ENCODE measurements around the gene NYAP2.

Gene NYAP2

DNA sequence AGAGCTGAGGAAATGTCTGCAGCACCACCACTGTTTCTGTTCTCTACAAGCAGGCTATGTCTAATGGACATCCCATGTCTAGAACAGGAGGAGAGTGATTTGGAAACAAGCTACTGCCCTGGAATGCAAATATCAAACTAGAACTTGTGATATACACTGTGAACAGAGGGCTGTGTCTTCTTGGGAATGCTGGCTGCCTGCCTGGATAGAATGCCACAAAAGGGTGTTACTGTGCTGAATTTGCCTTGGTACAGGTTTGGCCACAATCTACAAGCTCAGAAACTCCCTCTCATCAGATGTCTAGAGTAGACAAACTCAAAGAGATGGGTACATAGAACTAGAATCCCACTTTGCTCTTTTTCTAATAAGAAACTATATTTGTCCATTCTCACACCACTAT, 170.5 kb downstream of the NYAP2 start:
- FAIRE-seq: no peak

DNA sequence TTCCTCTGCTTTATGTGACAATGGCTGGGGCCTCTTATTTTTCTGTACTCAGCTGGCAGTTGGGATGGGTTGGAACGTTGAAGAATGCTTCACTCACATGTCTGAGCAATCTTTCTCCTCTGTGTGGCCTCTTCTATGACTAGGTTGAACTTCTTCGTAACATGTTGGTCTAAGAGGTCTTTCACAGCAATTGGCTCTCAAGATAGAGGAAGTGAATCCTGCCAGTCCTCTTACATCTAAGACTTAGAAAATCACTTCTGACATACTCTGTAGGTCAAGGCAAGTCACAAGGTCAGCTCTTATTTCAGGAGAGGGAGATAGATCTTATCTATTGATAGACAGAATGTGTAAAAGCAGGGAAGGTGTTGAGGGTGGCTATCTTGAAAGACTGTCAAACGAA, 174.1 kb downstream of the NYAP2 start:
- FAIRE-seq: no peak

DNA sequence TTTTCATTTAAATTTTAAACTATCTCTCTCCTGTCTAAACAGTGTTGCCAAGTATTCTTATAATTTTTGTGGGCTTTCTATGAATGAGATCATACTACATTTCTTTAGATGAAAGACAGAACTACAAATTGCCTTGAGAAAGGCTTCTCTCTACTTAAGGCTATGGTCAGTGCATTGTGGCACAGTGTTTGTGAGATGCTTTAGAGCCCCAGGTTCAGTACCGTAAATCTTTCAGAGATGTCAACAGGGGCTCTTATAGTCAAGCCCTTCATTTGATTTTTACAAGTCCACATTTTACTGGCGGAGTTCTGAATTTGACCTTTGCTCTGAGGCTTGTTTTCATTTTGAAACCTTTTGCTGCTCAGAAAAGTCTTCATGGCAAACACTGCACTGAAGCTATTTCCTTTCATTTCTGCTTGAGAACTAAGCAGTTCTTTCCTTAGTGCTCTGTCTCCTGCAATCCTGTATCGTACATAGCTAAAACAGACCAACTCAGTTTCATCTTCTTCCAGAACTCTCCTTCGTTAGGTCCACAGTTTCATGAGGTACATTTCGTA, 175.2 kb downstream of the NYAP2 start:
- no peak for FAIRE-seq

DNA sequence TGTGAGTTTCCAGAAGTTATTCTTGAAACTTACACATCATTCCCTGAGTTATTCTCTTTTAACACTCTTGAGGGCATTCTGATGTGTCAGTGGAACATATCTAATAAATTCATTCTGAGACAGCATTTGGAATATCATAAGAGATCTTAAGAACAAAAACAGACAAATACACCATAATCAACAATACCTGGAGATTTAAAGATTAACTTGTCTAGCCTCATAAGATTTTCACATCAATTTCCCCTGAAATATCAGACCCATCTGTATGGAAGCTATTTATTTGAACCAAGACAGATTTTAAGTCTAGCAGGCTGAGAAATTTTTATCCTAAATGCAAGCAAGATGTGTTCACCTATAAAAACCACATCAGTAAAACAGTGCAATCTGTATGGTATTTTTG, 181.6 kb downstream of the NYAP2 start:
- no peak for FAIRE-seq

DNA sequence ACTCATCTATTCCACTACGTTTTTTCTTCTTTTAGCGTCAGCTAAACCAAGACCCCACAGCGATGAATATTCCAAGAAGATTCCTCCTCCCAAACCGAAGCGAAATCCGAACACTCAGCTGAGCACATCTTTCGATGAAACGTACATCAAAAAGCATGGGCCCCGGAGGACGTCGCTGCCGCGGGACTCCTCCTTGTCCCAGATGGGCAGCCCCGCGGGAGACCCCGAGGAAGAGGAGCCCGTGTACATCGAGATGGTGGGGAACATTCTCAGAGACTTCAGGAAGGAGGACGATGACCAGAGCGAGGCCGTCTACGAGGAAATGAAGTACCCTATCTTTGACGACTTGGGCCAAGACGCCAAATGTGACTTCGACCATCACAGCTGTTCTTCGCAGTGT, 182.4 kb downstream of the NYAP2 start:
- FAIRE-seq: no peak

DNA sequence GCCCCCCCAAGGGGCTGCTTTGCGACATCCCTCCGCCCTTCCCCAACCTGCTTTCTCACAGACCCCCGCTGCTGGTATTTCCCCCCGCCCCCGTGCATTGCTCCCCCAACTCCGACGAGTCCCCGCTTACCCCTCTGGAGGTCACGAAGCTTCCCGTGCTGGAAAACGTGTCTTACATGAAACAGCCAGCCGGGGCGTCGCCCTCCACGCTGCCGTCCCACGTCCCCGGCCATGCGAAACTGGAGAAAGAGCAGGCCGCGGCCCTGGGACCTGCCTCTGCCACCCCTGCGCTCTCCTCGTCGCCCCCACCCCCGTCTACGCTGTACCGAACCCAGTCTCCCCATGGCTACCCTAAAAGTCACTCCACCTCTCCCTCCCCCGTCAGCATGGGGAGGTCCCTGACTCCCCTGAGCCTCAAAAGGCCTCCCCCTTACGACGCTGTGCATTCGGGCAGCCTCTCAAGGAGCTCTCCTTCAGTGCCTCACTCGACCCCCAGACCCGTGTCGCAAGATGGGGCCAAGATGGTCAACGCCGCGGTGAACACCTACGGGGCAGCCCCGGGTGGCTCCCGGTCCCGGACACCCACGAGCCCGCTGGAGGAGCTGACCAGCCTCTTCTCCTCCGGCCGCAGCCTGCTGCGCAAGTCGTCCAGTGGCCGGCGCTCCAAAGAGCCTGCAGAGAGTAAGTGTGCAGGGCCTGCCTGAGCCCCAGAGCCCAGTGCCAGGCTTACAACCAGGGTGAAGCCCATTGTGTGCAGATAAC, 183.0 kb downstream of the NYAP2 start:
- no peak for FAIRE-seq

DNA sequence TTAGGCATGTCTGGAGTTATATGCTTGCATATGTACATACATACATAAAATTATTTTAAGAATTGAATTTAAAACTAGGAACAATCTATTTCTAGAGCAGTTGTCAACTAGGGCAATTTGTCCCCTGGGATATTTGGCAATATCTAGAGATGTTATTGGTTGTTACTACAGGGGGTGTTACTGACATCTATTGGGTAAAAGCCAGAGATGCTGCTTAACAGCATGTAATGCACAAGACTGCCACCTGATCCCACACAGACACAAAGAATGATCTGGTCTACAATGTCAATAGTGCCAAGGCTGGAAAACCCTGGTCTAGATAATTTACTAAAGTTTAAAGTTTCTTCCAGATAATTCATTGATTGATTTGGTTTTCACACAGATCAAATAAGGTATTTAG, 185.3 kb downstream of the NYAP2 start:
- FAIRE-seq: no peak

DNA sequence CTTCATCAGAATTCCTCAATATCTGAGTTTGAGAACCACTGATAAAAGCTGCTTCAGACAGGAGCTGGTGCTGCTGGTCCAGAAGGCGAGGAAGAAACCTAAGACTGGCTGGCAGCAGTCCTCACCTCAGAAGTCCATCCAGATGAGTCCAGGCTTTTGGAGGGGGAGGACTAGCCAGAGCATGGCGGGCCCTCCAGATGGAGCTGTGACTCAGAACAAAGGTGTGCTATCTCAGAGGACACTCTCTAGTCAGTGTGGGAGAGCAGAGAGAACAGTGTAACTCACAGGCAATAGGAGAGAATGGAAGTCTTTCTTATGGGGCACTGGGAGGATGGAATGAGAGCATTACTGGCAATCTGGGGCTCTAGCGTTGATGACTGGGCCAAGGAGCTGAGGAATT, 191.4 kb downstream of the NYAP2 start:
- no peak for FAIRE-seq

DNA sequence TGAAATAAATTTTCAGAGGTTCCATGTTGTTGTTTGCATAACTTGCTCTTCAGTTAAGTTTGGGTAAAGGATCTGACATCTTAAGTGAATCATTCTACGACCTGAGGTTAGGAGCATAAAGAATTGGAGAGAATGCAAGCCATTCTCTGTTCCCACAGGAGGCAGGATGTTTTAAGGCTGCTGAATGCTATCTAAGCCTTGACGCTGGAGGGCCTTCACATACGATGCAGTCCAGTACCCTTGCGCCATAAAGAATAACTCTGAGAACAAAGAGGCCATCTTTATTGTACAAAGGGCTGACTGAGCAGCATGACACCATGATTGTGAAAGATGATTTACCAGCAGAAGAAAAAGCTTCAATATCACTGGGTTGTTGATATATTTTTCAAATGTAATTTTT, 198.4 kb downstream of the NYAP2 start:
- no peak for FAIRE-seq

DNA sequence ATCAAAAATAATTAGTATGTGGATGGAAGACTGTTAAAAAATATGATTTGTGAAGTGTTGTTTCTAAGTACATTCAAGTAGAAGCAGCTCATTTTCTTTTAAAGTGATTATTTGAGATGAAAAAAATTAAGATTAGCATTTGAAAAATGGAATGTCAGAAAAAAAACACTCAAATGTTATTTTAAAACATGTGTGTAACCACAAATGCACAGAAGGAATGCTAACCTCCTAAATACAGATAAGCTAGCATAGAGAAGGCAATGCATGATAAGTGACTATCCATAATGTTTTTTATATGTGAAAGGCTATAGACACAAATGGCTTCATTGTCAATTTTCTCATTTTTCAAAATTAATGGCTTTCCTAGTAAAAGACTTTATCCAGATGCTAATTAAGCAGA, 198.9 kb downstream of the NYAP2 start:
- FAIRE-seq: no peak

DNA sequence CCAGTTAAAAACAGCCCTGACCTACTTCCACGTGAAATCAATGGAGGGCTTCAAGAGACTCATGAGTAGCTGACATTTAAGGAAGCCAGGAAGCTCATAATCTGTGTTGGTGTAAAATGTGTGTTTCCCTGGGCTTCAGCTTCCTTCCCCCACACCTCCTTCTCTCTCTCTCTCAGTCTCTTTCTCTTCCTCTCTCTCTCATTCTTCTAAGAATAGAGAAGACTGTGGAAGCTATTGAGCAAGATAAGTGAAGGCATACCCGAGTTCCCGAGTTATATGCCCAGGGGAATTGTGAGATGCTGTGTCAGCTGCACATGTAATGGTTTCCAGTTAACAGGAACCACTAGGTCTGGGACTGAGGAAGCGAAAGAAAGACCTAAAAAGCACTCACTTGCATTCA, 199.4 kb downstream of the NYAP2 start:
- no peak for FAIRE-seq

DNA sequence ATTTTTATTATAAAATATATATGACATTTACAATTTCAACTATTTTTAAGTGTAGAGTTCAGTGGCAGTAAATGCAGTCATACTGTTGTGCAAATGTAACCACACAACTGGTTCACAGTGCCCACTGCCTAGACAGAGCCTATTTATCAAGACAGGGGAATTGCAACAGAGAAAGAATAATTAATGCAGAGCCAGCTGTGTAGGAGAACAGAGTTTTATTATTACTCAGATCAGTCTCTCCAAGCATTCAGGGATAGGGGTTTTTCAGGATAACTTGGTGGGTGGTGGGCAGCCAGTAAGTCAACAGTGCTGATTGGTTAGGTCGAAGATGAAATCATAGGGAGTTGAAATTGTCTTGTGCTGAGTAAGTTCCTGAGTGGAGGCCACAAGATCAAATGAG, 200.3 kb downstream of the NYAP2 start:
- FAIRE-seq: no peak

DNA sequence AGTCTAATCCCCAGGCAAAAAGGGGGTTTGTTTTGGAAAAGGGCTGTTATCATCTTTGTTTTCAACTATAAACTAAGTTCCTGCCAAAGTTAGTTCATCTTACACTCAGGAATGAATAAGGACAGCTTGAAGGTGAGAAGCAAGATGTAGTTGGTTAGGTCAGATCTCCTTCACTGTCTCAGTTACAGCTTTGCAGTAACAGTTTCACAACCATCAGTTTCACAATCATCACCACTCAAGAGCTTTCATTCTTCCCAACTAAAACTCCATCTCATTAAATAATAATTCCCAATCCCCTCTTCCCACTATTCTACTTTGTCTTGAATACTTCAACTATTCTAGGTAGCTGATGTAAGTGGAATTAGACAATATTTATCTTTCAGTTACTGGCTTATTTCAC, 200.9 kb downstream of the NYAP2 start:
- no peak for FAIRE-seq

DNA sequence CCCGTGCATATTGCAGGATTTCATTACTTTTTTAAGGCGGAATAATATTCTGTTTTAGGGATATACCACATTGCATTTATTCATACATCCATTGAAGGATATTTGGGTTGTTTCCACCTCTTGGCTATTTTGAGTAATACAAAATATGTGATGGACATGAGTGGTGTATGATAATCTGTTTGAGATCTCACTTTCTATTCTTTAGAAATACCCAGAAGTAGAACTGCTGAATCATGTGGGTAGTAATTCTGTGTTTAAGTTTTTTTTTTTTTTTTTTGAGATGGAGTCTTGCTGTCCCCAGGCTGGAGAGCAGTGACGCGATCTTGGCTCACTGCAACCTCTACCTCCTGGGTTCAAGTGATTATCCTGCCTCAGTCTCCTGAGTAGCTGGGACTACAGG, 201.4 kb downstream of the NYAP2 start:
- no peak for FAIRE-seq

DNA sequence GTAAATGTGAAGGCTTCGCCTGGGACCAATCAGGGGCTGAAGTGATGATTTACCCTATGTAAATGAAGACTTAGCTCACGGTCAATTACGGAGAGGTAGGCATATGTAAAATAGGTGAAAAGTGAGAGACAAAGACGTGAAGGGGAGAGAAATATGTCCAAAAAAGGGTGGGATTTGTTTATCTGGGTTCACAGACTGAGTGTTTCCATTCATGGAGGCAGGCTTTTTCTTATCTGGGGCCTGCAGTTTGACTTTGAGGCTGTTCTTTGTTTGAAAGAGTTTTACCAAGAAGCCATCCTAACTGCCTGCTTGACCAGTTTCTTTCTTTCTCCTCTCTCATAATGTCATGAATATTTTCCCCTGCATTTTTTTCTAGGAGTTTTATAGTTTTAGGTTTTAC, 202.7 kb downstream of the NYAP2 start:
- FAIRE-seq: no peak

DNA sequence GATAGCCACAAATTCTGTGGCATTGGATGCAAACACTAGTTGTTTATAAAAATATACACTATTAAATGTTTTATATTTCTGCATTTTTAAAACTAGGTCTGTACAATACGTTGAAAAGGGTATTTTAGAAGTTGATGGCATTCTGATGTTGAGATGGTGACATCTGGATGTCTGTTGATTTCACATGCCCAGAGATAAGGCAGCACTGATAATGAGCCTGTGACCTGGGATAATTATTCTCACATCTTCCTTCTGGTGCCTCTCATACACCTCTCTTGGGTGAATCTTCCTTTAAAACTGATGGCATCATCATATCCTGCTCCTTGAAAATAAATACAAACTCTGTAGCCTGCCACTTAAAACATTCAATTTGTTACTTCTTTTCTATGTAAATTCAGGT, 208.6 kb downstream of the NYAP2 start:
- no peak for FAIRE-seq

DNA sequence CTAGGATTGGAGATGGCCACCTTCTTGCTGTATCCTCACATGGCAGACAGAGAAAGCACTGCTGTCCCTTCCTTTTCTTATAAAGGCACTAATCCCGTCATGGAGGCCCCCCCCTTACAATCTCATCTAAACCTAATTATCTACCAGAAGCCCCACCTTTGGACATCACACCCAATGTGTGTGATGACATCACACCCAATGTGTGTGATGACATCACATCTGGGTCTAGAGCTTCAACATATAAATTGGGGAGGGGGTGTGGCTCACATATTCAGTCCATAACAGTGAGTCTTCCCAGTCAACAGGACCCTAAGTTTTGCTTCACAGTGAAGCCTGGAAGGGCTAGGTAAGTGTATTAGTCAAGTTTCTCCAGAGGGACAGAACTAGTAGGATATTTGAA, 213.1 kb downstream of the NYAP2 start:
- FAIRE-seq: no peak

DNA sequence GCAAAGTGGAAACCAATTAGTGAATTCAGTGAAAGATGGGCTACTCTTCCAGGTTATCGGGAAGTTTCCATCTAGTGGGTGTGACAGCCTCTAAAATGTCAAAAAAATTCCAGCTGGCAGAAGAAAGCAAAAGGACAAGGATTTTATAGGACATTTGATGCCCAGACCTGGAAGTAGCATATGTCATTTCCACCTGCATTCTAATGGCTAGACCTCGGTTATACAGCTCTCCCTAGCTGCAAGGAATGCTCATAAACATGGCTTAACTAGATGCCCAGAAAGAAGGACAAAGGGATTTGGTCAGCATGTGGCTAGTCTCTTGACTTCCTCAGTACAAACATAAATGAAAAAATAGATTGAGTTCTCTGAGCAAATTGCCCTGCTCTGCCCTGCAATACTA, 215.4 kb downstream of the NYAP2 start:
- FAIRE-seq: no peak

DNA sequence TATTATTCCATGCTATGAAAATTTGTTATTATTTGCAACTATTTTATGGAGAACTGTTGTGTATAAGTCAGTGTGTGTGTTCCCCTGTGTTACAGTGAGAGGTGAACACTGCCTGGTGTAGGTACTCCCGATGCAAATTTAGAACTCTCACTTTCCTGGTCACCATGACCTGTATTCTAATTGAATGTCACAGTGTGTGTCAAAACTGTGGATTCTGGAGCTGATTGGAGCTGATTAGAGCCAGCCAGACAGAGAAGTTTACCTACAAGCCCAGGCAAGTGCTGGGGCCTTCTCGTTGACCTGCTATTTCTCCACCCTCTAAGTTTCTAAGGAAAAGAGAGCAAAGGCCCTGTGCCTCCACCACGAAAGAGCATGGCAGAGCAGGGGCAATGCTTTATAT, 216.0 kb downstream of the NYAP2 start:
- no peak for FAIRE-seq

DNA sequence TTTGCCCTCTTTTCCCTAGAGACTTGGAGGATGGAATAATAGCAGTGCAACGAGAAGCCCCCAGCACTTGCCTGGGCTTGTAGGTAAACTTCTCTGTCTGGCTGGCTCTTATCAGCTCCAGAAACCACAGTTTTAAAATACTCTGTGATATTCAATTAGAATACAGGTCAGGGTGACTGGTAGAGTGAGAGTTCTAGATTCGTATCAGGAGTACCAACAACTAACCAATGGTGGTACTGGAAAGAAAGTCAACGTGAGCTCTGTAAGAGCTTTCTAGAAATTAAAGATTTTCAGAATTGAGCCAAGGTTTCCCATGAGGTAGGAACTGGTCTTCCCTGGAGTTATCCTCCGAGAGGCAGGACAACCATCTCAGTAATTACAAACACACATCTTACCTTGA, 216.9 kb downstream of the NYAP2 start:
- no peak for FAIRE-seq

DNA sequence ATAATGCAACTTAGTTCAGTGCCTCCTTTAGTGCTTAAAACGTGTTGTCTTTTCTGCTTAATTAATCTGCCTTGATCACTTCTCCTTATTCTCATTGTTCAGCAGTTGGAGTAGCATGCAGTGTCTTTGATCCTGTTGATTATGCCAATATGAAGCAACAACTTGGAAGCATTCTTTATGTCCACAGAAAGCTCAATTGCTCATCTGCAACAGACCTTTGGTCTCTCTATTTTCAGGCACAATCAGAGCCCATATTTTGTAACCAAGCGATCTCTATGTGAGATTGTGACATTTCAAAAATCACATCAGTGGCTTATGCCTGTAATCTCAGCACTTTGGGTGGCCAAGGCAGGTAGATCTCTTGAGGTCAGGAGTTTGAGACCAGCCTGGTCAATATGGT, 217.3 kb downstream of the NYAP2 start:
- no peak for FAIRE-seq

DNA sequence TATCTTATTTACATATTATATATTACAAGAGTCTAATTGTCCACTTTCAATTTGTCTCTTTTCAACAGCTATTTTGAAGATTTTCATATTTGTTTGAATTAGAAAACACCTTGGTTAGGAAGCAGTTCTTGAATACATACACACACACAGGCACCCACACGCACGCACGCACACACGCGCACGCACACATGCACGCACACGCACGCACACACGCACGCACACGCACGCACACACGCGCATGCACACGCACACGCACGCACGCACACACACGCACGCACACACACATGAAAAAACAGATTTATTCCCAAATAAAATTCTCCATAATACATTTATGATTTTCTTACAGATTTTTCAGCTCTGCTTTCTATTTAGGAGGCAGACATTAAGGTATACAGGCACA, 220.7 kb downstream of the NYAP2 start:
- no peak for FAIRE-seq

DNA sequence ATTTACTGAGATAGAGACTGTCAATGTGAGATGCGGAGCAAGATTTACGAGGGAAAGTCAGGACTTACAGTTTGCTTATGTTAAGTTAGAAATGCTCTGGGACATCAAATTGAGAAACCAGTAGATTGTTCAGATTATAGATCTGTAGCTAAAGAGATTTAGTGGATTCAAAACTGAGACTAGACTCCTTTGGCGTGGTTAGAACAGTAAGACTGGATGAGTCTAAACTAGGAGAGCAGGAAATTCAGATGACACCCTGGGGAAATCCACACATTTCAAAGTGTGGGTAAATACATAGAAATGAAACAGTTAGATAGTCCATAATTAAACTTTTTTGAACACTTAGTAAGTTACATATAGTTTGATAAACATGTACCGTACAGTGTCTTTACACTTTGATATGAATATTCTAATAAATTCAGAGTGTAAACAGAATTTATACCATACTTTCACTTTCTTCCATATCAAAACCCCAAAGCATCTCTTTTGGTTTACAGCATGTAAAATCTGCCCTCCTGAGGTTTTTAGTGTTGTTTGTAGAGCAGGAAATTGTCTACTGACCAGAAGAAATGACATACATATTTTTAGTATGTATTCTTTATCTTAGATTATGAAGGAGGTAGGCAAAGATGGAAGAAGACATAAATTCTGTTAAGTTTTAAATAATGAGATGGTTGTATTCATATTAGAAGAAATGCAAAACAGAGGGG, 231.5 kb downstream of the NYAP2 start:
- no peak for FAIRE-seq

DNA sequence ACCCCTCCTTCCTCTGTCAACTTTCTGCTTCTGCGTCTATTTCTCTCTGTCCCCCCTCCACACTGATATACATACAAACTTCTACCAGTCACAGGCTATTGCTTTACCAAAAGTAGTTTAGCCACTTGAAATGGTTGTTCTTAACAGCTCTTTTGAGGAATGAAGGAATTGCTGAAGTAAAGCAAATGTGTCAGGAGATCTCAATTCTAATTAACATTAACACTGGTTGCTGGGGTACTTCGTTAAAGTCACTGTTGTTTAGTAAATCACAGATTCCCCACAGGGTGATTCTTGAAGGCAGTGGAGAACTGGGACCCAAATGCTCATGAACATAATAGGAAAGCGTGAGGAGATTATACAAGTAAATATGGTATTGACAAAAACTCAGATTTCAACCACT, 232.8 kb downstream of the NYAP2 start:
- FAIRE-seq: no peak

DNA sequence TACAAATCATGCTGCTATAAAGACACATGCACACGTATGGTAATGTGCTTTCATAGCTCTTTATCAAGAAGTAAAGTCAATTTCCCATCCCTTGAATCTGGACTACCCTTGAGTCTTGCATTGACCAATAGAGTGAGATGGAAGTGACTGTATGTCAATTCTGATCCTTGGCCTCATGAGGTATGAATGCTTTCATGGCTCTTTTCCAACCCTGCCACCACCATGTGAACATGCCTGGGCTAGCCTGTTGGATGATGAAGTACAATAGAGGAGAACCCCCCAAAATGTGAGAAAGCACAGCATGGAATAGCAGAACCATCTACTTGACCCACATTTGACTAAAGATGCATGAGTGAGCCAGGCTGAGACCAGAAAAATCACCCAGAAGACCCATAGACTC, 237.0 kb downstream of the NYAP2 start:
- no peak for FAIRE-seq
